ENCODE measurements around the gene EDDM13. TPM values are rescaled to one million over a fixed set of nuclear protein-coding genes. Genes with fewer than 3 reads are reported as not detected.

The EDDM13 gene
- total RNA-seq, 1 donor from 2014 or later: not detected

DNA sequence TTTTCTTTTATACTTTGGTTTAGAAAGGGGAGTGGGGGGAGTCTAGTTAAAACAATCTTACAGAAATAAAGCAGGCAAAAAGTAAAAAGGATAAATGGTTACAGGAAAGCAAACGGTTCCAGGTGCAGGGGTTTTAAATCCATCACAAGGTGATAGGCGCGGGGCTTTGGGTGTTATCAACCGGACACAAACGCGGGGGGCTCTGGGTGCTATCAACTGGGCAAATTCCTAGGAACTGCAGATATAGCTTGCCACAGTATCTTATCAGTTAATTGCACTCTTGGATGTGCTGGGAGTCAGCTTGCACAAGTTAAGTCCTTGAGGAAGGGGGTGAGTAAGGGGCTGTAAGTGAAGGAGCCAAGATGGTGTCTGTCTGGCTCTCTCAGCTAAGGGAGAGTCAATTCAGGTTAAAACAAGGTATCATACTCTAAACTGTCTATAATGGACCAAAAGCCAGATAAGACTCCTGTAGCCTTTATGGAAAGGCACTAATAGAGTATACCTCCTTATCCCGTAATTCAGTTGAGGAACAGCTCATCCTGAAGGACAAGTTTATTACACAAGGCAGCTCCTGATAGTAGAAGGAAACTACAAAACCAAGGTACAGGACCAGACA lies 74.7 kb downstream of the EDDM13 start:
- TF ChIP-seq, protein P1, sequence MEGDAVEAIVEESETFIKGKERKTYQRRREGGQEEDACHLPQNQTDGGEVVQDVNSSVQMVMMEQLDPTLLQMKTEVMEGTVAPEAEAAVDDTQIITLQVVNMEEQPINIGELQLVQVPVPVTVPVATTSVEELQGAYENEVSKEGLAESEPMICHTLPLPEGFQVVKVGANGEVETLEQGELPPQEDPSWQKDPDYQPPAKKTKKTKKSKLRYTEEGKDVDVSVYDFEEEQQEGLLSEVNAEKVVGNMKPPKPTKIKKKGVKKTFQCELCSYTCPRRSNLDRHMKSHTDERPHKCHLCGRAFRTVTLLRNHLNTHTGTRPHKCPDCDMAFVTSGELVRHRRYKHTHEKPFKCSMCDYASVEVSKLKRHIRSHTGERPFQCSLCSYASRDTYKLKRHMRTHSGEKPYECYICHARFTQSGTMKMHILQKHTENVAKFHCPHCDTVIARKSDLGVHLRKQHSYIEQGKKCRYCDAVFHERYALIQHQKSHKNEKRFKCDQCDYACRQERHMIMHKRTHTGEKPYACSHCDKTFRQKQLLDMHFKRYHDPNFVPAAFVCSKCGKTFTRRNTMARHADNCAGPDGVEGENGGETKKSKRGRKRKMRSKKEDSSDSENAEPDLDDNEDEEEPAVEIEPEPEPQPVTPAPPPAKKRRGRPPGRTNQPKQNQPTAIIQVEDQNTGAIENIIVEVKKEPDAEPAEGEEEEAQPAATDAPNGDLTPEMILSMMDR (IDR thresholded peaks at IDR 0.05; ENCODE audit: partially characterized antibody, unreplicated experiment): no peak
- peaks cover 8% of the 10 kb centered on the region for H3K9me3 Mint-ChIP-seq (ENCODE audit: unreplicated experiment)
- H3K27ac Mint-ChIP-seq (ENCODE audit: unreplicated experiment): no peak overlapping the region
- no peak overlapping the region for H3K4me3 Mint-ChIP-seq (ENCODE audit: unreplicated experiment)
- H3K27me3 Mint-ChIP-seq (ENCODE audit: unreplicated experiment): no peaks in the 10 kb centered on the region
- peaks cover 7% of the 10 kb centered on the region for H3K36me3 Mint-ChIP-seq (ENCODE audit: unreplicated experiment)
- DNase-seq: no peak
- H3K4me1 Mint-ChIP-seq (ENCODE audit: low read depth, unreplicated experiment): no peaks in the 10 kb centered on the region

DNA sequence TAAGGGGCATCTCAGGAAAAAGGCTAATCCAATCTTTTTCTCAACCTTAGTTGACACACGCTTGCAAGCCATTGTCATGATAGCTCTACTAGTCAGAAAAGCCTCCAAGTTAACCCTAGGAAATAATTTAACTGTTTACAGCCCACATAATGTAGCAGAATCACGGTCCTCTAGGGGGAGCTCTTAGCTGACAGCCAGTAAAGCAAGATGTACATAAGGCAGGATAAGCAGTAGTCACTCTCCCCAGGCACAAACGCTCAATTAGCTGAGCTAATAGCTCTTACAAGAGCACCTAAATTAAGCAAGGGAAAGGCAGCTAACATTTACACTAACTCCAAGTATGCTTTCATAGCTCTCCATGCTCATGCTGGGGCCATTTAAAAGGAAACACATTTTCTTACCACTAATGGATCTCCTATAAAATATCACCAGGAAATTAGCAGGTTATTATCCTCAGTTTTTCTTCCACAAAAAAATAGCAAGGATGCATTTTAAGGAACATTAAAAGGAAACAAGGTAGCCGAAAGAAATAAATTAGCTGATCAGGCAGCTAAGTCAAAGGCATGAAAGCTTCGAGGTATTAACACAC lies 75.8 kb downstream of the EDDM13 start:
- H3K4me1 Mint-ChIP-seq (ENCODE audit: low read depth, unreplicated experiment): no peaks in the 10 kb centered on the region
- TF ChIP-seq, protein P1 (IDR thresholded peaks at IDR 0.05; ENCODE audit: partially characterized antibody, unreplicated experiment): no peak
- H3K27me3 Mint-ChIP-seq (ENCODE audit: unreplicated experiment): no peaks in the 10 kb centered on the region
- H3K36me3 Mint-ChIP-seq (ENCODE audit: unreplicated experiment): no peaks in the 10 kb centered on the region
- DNase-seq: no peak
- peaks cover 4% of the 10 kb centered on the region for H3K9me3 Mint-ChIP-seq (ENCODE audit: unreplicated experiment)
- no peak overlapping the region for H3K4me3 Mint-ChIP-seq (ENCODE audit: unreplicated experiment)
- no peak overlapping the region for H3K27ac Mint-ChIP-seq (ENCODE audit: unreplicated experiment)

DNA sequence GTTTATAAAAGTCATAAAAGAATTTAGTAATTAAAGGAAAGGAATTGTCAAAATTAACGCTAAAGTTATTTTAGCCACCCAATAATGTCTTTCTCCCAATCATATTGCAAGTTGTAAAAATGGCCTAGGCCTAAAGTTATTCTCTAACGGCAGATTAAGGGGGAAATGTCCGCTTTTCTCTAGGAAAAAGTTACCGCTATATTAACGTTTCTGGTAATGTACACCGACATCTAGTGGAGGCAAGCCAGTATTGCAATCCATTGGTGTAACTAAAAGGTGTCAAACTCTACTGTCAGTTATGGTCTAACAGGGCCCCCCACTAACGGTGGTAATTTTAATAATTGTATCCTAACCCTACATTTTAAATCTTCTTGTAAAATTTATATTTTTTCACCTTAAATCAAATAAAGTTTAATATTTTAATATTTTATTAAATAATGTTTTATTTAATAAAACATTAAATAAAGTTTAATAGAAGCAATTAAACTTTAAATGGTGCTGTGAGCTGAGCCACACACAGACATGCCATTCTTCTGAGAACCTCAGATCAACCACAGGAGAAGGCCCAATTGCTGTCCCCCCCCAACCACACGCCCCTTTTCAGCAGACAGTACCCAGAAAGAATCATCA lies 78.0 kb downstream of the EDDM13 start:
- Mint-ChIP-seq H3K27me3 (ENCODE audit: unreplicated experiment) (no peaks in the 10 kb centered on the region), H3K27ac (ENCODE audit: unreplicated experiment) (no peak overlapping the region), H3K9me3 (ENCODE audit: unreplicated experiment) (peaks cover 2% of the 10 kb centered on the region), H3K36me3 (ENCODE audit: unreplicated experiment) (no peaks in the 10 kb centered on the region), H3K4me1 (ENCODE audit: low read depth, unreplicated experiment) (no peaks in the 10 kb centered on the region), H3K4me3 (ENCODE audit: unreplicated experiment) (no peak overlapping the region)
- peak; percentile 41 for DNase-seq
- TF ChIP-seq, protein P1 (IDR thresholded peaks at IDR 0.05; ENCODE audit: partially characterized antibody, unreplicated experiment): peak; percentile 92

DNA sequence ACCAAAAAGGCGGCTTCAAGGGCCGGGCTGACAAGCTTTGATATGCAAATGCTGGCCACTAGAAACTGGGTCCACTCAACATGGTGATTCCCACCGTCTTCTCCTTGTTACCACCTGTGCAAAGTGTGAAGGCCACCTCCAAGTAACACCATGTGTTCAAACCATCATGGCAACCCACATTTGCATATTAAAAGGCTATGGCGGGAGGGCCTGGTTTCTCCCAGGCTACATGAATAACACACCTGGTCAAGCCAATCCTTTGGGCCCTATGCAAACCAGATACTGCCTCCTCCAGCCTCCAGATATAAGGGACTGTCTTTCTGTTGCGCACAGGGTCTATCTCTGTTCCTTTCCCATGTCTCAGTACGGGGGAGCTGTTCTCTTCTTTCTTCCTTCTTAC lies 78.7 kb downstream of the EDDM13 start:
- Mint-ChIP-seq H3K9me3 (ENCODE audit: unreplicated experiment) (peaks cover 2% of the 10 kb centered on the region), H3K4me1 (ENCODE audit: low read depth, unreplicated experiment) (no peaks in the 10 kb centered on the region), H3K36me3 (ENCODE audit: unreplicated experiment) (peaks cover 4% of the 10 kb centered on the region), H3K27me3 (ENCODE audit: unreplicated experiment) (peaks cover 3% of the 10 kb centered on the region), H3K27ac (ENCODE audit: unreplicated experiment) (no peak overlapping the region), H3K4me3 (ENCODE audit: unreplicated experiment) (no peak overlapping the region)
- TF ChIP-seq, protein P1 (IDR thresholded peaks at IDR 0.05; ENCODE audit: partially characterized antibody, unreplicated experiment): no peak
- no peak for DNase-seq

DNA sequence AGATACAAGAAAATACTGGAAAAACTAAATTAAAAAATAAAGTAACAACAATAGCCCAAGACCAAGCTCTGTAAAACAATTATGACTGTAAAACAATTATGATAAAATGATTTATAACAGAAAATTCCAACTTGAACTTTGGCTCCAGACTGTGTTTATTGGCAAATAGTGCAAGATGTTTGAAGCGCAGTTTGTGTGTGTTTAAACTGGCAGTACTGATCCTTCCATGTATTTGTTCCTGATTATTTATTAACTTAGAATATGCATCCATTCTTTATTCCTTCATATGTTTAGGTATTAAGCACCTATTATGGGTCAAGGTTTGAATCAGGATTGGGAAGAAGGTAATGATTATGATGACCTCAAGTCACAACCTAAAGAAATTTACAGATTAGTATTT lies 83.0 kb downstream of the EDDM13 start:
- H3K4me1 Mint-ChIP-seq (ENCODE audit: low read depth, unreplicated experiment): no peaks in the 10 kb centered on the region
- H3K36me3 Mint-ChIP-seq (ENCODE audit: unreplicated experiment): peaks cover 23% of the 10 kb centered on the region
- peaks cover 4% of the 10 kb centered on the region for H3K9me3 Mint-ChIP-seq (ENCODE audit: unreplicated experiment)
- peaks cover 3% of the 10 kb centered on the region for H3K27me3 Mint-ChIP-seq (ENCODE audit: unreplicated experiment)
- no peak for DNase-seq
- no peak overlapping the region for H3K27ac Mint-ChIP-seq (ENCODE audit: unreplicated experiment)
- TF ChIP-seq, protein P1 (IDR thresholded peaks at IDR 0.05; ENCODE audit: partially characterized antibody, unreplicated experiment): no peak
- H3K4me3 Mint-ChIP-seq (ENCODE audit: unreplicated experiment): no peak overlapping the region

Data from glutamatergic neuron (in vitro differentiated cells).